Type B pancreatic cell (in vitro differentiated cells): ENCODE data around the gene FHL5. TPM values are rescaled to one million over a fixed set of nuclear protein-coding genes. Genes with fewer than 3 reads are reported as not detected.

Experiments used
- DNase-seq: peaks from one replicate; pipeline ENCODE4 v3.0.0; 2021; ENCODE audit warnings: mixed read lengths; ENCODE audit not compliant: unreplicated experiment; ENCODE audit errors: extremely low spot score
- H3K27ac Mint-ChIP-seq: 2 replicates; pipeline ENCODE4 v1.8.0; 2021; ENCODE audit warnings: mild to moderate bottlenecking, mixed read lengths
- H3K27me3 Mint-ChIP-seq: 2 replicates; pipeline ENCODE4 v1.8.0; 2021; ENCODE audit warnings: mixed read lengths
- H3K36me3 Mint-ChIP-seq: 2 replicates; pipeline ENCODE4 v1.8.0; 2021; ENCODE audit warnings: mixed read lengths
- H3K4me1 Mint-ChIP-seq: one replicate; pipeline ENCODE4 v1.8.0; 2021; ENCODE audit warnings: mixed read lengths; ENCODE audit not compliant: unreplicated experiment
- H3K4me3 Mint-ChIP-seq: 2 replicates; pipeline ENCODE4 v1.8.0; 2021; ENCODE audit warnings: mild to moderate bottlenecking, mixed read lengths
- H3K9me3 Mint-ChIP-seq: 2 replicates; pipeline ENCODE4 v1.8.0; 2021; ENCODE audit warnings: mixed read lengths
- total RNA-seq: library from RNA; stranded (reverse); gene quantifications from 2 replicates; pipeline ENCODE4 v1.2.1, GENCODE V29; 2021; ENCODE audit warnings: low replicate concordance
- TF ChIP-seq, protein P1 (sequence below): fragments of 200-600 bp; sonication (generic); conservative IDR thresholded peaks from 2 replicates; pipeline ENCODE4 v1.5.0; 2021; ENCODE audit warnings: antibody characterized with exemption, mild to moderate bottlenecking

Gene FHL5
- total RNA-seq, 1 donor from 2014 or later: 0.41 TPM

DNA sequence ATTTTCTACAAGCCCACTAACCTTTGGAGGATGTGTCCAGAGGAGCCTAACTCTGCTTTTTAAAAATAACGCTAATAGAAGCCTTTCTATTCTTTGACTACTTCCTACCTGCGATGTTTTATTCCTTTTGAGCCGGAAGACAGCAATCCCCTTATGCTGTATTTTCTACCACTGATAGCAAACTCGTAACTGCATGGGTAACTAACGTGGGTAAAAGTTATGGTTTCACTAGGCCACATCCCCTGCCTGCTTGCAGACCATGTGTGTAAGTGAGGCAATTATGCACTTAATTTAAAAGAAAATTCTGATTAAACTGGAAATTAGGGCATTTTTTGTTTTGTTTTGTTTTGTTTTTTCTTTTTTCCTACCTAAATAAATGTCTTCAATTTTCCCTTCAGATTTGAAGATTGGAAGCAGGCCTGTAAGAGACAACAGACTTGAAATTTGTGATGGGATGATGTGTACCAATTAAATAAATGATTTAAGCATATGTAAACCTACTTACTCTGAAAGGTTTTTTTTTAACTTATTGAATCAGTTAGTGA lies 40.4 kb upstream of the FHL5 start:
- peaks cover 19% of the 10 kb centered on the region for H3K36me3 Mint-ChIP-seq
- no peak for DNase-seq
- H3K4me3 Mint-ChIP-seq: peak overlapping the region; percentile 100
- TF ChIP-seq, protein P1, sequence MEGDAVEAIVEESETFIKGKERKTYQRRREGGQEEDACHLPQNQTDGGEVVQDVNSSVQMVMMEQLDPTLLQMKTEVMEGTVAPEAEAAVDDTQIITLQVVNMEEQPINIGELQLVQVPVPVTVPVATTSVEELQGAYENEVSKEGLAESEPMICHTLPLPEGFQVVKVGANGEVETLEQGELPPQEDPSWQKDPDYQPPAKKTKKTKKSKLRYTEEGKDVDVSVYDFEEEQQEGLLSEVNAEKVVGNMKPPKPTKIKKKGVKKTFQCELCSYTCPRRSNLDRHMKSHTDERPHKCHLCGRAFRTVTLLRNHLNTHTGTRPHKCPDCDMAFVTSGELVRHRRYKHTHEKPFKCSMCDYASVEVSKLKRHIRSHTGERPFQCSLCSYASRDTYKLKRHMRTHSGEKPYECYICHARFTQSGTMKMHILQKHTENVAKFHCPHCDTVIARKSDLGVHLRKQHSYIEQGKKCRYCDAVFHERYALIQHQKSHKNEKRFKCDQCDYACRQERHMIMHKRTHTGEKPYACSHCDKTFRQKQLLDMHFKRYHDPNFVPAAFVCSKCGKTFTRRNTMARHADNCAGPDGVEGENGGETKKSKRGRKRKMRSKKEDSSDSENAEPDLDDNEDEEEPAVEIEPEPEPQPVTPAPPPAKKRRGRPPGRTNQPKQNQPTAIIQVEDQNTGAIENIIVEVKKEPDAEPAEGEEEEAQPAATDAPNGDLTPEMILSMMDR: no peak
- peak overlapping the region; percentile 100 for H3K27ac Mint-ChIP-seq
- H3K4me1 Mint-ChIP-seq: peaks cover 7% of the 10 kb centered on the region
- no peaks in the 10 kb centered on the region for H3K9me3 Mint-ChIP-seq
- H3K27me3 Mint-ChIP-seq: no peaks in the 10 kb centered on the region

DNA sequence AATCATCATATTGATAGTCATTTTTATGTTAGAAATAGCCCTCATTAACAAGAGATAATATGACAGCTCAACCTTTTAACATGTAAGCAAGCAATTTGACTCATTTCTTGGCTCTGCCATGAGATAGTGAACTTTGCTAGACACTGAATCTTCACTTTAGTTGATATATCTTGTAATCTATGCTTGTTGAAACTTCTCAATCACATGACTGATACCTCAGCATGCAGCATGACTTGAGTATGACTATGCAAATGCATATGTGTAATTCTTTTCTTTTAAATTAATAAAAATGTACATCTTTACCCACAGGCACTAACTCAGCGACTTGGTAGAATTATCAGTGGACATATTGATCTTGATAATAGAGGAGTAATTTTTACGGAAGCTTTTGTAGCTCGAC lies 34.7 kb upstream of the FHL5 start:
- Mint-ChIP-seq H3K27ac (no peak overlapping the region), H3K4me3 (no peak overlapping the region), H3K9me3 (no peaks in the 10 kb centered on the region), H3K4me1 (peaks cover 4% of the 10 kb centered on the region), H3K36me3 (peaks cover 45% of the 10 kb centered on the region), H3K27me3 (no peaks in the 10 kb centered on the region)
- TF ChIP-seq, protein P1: no peak
- no peak for DNase-seq

DNA sequence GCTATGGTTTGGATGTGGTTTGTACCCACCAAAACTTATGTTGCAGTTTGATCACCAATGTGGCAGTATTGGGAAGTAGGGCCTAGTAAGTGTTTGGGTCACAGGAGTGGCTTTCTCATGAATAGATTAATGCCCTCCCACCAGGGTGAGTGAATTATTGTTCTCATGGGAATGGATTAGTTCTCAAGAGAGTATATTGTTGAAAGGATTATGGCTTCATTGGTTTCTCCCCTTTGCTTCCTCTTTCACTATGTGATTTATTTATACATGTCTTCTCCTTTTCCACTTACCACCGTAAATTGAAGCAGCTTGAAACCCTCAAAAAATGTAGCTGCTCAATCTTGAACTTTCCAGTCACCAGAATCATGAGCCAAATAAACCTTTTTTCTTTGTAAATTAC lies 30.5 kb upstream of the FHL5 start:
- H3K27ac Mint-ChIP-seq: no peak overlapping the region
- no peaks in the 10 kb centered on the region for H3K9me3 Mint-ChIP-seq
- no peaks in the 10 kb centered on the region for H3K4me1 Mint-ChIP-seq
- H3K4me3 Mint-ChIP-seq: no peak overlapping the region
- H3K36me3 Mint-ChIP-seq: peaks cover 40% of the 10 kb centered on the region
- no peaks in the 10 kb centered on the region for H3K27me3 Mint-ChIP-seq
- TF ChIP-seq, protein P1: no peak
- no peak for DNase-seq

DNA sequence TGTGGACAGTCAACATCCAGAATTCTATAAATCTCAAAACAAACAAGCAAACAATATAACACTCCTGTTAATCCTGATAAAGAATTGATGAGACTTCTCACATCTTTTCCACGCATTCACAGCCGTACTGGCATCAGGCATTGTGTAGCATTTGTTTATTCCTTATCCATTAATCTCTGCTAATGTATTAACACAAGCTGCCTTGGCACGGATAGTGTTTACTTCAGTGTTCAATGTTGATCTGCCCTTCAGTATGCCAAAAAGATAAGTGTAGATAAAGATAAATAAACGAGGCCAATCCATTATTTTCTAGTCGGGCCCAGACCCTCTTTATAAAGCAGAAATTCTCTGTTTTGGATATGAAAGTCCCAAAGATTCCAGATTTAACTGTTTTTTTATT lies 25.2 kb upstream of the FHL5 start:
- Mint-ChIP-seq H3K4me3 (no peak overlapping the region), H3K27ac (no peak overlapping the region), H3K9me3 (no peaks in the 10 kb centered on the region), H3K4me1 (no peaks in the 10 kb centered on the region), H3K36me3 (peaks cover 24% of the 10 kb centered on the region), H3K27me3 (no peaks in the 10 kb centered on the region)
- no peak for DNase-seq
- TF ChIP-seq, protein P1: no peak

DNA sequence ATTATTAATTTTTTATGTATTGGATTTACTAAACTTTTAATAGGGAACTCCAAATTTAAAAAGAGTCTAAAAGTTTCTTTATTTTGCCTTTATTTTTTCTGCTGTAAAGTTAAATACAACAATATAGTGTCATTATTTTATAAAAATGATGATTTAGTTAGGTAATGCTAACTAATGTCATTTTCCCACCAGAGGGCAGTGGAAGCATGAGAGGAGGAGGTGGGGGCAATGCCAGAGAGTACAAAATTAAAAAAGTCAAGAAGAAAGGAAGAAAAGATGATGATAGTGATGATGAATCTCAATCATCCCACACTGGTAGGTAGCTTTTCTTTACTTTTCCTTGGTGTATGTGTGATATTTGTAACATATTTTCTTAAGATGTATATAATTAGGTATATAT lies 20.2 kb upstream of the FHL5 start:
- H3K4me1 Mint-ChIP-seq: no peaks in the 10 kb centered on the region
- no peaks in the 10 kb centered on the region for H3K9me3 Mint-ChIP-seq
- no peak overlapping the region for H3K27ac Mint-ChIP-seq
- H3K27me3 Mint-ChIP-seq: no peaks in the 10 kb centered on the region
- TF ChIP-seq, protein P1: peak; percentile 66
- H3K36me3 Mint-ChIP-seq: peaks cover 43% of the 10 kb centered on the region
- no peak overlapping the region for H3K4me3 Mint-ChIP-seq
- no peak for DNase-seq

DNA sequence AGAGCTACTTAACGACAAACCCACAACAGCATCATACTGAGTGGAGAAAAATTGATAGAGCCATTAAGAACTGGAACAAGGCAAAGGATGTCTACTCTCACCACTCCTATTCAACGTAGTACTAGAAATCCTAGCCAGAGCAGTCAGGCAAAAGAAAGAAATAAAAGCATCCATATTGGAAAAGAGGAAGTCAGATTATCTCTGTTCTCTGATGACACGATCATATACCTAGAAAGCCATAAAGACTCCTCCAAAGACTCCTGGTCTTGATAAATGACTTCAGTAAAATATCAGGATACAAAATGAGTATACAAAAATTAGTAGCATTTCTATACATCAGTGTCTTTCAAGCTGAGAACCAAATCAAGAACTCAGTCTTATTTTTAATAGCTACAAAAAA lies 17.0 kb upstream of the FHL5 start:
- H3K27me3 Mint-ChIP-seq: no peaks in the 10 kb centered on the region
- no peak overlapping the region for H3K27ac Mint-ChIP-seq
- DNase-seq: no peak
- no peaks in the 10 kb centered on the region for H3K9me3 Mint-ChIP-seq
- H3K36me3 Mint-ChIP-seq: peaks cover 46% of the 10 kb centered on the region
- no peaks in the 10 kb centered on the region for H3K4me1 Mint-ChIP-seq
- no peak overlapping the region for H3K4me3 Mint-ChIP-seq
- TF ChIP-seq, protein P1: no peak
